NOMO-1 (cell line): ENCODE data around the gene SLC44A2.

ENCODE experiments used
- DNase-seq, 2 experiments: peaks; one replicate each; lab custom pipeline; 2025; ENCODE audit not compliant: unreplicated experiment in 2 of 2; lab: John Stamatoyannopoulos, UW

The SLC44A2 gene

DNA sequence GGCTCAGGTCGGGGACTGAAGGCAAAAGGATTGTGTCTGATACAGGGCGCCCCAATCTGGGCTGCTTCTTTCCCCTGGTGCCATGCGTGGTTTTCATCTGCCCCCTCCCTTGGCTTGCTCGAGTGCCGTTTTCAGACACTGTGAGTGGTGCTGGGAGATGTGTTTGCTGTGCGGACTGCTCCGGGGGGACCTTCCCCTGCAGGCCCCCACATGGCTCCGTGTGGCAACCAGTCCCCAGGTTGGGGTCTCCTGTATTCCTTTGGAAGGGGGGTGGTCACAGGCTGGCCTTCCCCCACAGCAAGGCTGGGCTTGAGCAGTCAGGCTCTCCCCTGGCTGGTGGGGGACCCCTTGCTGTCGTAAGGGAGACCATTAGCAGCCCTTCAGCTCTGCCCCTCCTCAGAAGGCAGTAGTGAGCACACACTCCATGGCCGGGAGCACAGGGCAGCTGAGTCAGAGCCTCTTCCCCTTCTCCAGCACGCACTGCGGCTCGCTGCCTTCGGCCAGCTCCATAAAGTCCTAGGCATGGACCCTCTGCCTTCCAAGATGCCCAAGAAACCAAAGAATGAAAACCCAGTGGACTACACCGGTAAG lies 55.3 kb downstream of the SLC44A2 start:
- no peak for DNase-seq

DNA sequence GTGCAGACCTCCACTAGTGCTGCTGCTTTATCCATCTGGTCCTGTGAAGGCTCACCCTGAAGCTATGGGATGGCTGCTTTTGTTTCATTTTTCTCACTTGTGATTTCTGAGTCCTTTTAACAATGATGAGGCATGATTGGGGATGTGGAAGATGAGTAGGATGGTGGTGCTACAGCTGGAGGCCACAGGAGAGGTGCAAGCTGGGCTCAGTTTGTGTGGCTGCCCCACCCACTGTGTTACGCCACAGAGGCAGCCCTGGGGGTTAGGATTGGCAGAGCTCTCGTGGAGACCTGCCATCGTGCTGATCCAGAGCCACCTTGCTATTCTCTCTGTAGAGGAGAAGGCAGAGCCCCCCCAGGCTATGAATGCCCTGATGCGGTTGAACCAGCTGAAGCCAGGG lies 56.3 kb downstream of the SLC44A2 start:
- DNase-seq: no peak

DNA sequence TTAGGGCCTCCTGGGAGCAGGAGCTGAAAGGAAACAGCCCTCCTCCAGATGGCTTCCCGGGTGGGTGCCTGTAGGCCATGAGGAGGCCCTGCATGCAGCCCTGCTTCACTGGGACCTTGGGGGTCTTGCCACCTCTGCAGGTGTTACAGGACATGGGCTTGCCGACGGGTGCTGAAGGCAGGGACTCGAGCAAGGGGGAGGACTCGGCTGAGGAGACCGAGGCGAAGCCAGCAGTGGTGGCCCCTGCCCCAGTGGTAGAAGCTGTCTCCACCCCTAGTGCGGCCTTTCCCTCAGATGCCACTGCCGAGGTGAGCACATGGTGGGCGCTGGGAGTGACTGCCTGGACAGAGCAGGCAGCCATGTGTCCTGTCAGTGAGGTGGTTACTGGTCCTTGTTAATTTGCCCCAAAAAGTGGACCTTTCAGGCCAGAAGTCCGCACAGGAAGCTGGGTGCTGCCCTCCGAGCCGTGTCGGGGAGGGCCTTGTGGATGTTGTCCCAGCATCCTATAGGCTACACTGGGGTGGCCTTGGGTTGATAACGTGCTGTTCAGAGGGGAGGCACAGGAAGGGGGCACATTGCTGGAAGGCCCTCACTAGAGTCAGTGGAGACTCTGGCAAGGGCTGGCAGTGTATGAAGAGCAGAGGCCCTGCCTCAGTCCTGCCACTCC lies 57.2 kb downstream of the SLC44A2 start:
- no peak for DNase-seq

DNA sequence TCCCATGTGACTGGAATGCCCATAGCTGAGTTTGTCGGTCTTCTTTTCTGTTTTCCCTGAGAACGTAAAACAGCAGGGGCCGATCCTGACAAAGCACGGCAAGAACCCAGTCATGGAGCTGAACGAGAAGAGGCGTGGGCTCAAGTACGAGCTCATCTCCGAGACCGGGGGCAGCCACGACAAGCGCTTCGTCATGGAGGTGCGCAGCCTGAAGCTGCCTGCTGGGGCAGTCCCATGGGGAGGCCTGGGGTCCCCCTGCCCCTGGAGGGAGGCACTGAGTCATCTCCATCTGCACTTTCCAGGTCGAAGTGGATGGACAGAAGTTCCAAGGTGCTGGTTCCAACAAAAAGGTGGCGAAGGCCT lies 57.7 kb downstream of the SLC44A2 start:
- DNase-seq: no peak

DNA sequence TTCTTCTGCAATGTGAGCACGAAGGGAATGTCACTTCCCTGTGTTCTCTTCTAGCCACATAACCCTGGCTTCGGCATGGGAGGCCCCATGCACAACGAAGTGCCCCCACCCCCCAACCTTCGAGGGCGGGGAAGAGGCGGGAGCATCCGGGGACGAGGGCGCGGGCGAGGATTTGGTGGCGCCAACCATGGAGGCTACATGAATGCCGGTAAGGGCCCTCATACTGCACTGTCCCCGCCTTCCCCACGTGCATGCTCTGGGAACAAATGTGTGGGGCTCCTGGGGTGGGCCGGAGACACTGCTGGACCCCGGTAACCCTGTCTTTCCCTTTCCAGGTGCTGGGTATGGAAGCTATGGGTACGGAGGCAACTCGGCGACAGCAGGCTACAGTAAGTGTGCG lies 58.2 kb downstream of the SLC44A2 start:
- DNase-seq: no peak

DNA sequence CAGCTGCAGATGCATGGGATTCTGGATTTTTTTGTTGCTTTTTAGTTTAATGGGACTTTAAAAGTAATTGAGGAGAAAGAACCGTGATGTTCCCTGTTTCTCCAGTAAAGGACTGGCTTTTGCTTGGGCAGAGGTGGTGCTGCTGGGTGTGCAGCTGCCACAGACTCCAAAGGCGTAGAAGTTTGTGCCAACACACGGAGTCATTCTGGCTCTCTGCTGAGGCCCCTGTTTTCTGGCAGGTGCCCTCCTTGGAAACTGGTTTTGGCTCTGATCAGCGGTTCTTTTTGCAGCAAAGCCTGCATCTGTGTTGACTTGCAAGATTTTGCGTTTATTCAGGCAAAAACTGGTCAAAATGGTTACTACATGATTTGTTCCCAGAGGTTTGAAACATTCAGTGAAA lies 59.9 kb downstream of the SLC44A2 start:
- DNase-seq: no peak

DNA sequence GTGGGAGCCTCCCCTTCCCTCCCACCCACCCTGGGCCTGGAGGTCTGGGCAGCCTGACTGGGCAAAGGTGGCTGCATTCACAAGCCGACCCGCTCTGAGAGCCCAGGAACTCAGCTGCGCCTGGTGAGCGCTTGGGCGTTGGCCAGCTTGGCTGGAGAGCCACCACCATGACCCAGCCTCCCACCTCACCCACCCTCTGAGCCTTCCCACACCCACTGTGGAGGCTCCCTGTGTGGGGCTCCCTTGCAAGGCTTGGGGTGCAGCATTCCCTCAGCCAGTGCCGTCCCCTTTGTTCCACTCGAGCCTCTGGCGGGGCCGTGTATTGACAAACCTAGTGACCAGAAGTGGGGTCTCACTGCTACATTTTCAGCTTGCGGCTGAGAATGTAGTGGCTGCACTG lies 60.8 kb downstream of the SLC44A2 start:
- no peak for DNase-seq

DNA sequence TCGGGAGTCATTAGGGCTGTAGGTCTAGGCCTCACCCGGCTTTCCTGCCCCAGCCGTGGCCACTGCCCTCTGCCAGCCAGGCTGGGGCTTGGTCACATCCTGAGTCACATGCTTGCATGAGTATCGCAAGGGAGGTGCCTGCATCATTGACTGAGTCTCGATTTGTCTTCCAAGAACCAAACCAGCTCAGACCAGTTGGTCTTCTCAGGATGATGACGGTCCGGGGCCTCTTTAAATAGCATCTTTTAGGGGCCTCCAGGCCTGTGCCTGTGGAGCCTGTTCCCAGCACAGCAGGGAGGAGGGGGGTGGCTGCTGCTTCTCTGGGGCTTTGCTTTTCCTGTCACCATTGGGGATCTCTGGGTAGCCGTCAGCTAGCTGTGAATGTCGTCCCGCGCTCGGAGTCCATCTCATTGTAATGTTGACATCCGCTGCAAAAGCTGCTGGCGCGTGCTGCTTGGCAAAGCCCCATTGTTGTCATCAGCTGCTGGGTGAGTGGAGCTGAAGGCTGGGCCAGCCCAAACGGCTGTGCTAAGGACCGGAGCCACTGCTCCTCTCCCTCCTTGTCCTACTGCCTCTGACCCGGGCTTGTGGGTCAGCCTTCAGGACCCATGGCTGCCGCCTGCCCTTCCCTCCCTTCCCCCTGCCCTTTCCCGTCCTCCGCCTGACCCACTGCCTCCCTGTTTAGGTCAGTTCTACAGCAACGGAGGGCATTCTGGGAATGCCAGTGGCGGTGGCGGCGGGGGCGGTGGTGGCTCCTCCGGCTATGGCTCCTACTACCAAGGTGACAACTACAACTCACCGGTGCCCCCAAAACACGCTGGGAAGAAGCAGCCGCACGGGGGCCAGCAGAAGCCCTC lies 61.5 kb downstream of the SLC44A2 start:
- DNase-seq: no peak

DNA sequence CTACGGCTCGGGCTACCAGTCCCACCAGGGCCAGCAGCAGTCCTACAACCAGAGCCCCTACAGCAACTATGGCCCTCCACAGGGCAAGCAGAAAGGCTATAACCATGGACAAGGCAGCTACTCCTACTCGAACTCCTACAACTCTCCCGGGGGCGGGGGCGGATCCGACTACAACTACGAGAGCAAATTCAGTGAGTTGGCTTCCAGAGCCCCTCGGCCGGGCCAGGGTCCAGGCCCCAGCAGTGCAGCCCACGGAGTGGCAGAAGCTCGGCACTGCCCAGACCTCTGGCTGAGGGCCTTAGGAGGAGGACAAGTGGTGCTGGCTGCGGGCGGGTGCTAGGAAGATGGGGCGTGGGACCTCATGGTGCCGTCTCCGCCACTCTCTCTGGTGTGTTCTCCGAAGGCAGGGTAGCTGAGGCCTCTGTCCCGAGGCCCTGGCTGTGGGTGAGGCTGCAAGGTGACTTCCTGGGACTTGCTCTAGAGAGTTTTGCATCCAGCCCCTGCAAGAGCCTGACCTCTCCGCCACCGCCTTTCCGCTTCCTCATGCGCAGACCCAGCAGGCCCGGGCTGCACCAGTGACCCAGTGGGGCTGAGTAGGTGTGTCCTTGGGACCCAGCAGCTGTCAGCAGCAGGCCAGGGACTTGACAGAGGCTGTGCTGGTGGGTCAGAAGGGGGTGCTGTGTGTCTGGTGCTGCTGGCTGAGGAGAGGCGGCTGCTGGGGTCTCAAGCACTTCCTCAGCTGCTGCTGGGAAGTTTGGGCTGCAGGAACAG lies 62.4 kb downstream of the SLC44A2 start:
- no peak for DNase-seq

DNA sequence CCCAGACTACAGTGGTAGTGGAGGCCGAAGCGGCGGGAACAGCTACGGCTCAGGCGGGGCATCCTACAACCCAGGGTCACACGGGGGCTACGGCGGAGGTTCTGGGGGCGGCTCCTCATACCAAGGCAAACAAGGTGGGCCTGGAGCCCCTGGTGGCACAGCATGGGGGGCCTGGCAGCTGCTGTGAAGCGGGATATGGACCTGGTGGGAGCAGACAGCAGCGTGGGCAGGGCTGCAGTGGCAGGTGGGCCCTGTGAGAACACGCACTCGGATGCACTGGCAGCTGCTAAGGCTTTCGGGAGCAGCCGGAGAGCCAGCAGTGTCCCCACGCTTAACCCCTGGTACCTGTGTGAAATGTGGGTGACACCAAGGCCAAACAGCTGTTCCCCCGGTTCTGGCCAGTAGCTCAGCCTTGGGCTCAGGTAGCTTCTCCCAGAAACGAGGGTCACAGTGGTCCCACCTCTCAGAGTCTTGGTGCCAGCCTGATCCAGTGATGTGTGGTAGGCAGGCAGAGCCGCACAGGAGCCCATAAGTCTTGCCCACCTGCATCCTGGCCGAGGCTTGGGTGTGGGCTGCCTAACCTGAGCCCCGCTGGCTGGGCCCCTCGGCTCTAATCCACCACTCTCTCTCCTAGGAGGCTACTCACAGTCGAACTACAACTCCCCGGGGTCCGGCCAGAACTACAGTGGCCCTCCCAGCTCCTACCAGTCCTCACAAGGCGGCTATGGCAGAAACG lies 63.4 kb downstream of the SLC44A2 start:
- DNase-seq: no peak

DNA sequence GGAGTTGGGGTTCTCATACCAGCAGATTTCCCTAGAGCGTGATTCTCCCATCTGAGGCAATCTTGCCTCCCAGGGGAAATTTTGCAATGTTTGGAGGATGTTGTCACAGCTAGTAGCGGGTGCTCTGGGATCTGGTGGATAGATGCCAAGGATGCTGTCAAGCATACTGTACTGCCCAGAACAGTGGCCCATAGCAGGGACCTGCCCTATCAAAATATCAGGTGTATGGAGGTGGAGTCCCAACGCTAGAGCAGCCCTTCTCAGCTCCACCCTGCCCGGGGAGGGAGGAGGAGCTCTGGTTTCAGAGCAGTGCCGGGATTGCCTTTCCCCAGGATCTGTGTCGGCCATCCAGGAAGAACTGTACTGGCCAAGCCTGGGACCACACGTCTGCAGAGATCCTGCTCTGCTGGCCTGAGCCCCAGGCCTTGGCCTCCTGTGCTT lies 65.0 kb downstream of the SLC44A2 start:
- DNase-seq: no peak

DNA sequence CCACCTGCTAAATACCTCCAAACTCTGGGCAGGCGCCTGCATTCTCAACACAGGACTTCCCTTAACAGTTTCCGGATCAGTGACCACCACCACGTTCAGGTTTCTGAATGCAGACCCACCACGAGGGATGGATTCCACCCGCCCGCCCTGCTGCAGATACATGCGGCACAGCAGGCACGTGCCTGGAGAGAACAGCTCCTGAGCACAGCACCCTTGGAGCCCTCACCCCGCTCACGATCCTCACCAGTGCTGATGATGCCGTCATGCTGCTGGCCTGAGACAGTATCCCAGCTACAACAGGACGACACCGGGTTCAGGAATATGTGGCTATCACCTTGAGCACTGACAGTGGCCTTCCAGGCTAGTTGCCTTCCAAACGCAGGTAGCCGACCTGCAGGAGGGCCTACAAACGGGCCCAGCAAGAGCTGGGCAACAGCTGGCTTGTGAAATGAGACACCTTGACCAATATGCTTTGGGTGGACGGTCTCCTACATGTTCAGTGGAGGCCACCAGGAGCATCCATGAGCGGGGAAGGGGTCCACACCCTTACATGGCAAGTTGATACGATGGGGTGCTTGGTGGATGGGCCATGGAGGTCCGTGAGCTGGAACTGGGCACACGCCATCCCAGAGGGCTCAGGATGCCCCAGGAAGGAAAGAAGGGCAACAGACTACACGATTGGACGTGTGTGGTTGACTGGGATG lies 66.0 kb downstream of the SLC44A2 start:
- no peak for DNase-seq

DNA sequence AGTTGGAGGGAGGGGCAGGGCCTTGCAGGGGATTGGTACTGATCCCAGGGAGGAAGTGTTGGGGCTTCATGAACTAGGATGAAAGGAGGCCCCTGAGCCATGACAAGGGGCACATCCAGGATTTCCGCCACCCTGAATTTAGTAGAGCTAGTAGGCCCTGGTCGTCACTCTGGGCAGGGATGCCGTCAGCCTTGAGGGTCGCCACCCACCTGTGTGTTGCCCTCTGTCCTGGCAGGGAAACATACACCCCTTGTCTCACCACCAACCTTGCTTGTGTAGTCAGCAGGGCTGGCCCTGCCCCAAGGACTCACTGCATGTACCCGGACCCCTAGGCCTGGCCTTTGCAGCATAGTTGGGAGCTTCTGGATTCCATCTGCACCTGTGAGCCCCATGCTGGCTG lies 66.5 kb downstream of the SLC44A2 start:
- no peak for DNase-seq

DNA sequence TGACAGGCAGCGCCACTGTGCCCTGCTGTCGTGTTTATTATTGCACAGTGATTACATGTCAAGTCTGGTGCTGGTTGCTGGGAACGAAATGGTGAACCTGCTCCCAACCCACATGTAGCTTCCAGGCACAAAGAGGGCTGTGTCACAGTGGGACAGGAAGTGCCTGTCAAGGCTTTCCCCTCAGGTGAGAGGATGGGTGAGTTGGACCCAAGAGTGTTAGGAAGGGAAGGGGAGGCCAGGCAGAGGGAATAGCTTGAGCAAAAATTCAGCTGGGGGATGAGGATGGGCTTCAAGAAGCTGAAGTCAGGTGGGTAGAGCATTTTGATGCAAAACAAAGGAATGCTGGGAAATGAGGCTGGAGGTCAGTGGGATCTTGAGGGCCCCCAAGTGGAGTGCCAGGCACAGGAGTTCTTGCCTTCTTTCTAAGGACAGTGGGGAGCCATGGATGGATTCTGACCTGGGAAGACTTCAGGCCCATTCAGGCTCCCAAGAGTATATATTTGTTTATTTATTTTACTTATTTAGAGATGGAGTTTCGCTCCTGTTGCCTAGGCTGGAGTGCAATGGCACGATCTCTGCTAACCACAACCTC lies 67.4 kb downstream of the SLC44A2 start:
- no peak for DNase-seq
